SH-SY5Y (cell line): ENCODE measurements around the gene TSPEAR.

Experiments used
- GATA2 ChIP-seq: IDR thresholded peaks from 2 replicates; pipeline ENCODE4 v1.6.1; 2011; ENCODE audit warnings: mild to moderate bottlenecking, low read depth, low read length
- GATA3 ChIP-seq: IDR thresholded peaks from 2 replicates; pipeline ENCODE4 v1.6.1; 2011; ENCODE audit warnings: low read depth, mild to moderate bottlenecking, low read length, moderate library complexity

DNA sequence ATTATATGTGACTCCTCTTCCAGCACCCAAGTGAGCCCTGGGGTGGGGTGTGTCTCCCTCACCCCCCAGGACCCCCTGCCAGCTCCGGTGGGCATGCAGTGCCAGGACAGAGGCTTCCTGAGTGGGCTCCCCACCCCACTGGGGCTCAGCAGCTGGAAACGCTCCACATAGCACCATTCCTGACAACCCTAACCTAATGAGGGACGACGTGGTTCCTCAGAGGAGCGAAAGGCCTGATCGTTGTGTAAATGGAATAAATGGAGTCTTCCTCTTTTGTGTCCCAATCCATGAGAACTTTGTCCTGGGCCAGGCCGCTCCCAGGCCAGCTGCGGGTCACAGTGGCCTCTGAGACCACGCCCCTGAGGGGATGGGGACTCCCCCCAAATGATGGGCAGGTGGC lies 1.8 kb upstream of the TSPEAR start:
- TF ChIP-seq GATA3 (no peak), GATA2 (no peak)
